ENCODE measurements around the gene ASTN2.
"Not testable (repeated sequence)": the region's sequence is repeated elsewhere in the genome, so short reads cannot be mapped to it uniquely, and the experiment has no call there.

Gene ASTN2

DNA sequence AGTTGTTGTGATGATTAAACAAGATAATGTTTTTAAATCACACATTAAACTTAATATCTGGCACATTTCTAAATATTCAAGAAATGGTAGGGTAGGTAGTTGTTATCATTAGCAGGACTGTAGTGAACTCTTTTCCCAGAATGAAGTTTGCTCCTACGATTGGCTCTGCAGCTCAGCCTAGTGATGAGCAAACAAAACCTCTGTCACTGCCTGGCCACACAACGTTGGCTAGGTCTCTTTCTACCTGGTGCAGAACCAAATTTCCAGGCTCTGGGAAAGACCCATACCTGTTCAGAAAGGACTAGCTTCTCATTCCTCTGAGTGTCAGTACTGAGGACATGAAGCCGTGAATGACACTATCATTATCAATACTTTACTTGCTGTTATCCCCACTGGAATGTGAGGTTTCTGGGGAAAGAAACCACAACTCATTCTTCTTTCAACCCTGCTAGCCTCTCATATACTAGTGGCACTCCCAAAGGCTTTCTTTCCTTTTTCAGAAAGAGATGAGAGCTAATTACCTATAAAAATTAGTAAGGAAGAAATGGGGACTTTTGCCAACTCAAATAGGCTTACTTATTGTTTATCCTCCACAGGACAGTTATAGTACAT is 947.0 kb downstream of the ASTN2 start:
- no peak for DNase-seq

DNA sequence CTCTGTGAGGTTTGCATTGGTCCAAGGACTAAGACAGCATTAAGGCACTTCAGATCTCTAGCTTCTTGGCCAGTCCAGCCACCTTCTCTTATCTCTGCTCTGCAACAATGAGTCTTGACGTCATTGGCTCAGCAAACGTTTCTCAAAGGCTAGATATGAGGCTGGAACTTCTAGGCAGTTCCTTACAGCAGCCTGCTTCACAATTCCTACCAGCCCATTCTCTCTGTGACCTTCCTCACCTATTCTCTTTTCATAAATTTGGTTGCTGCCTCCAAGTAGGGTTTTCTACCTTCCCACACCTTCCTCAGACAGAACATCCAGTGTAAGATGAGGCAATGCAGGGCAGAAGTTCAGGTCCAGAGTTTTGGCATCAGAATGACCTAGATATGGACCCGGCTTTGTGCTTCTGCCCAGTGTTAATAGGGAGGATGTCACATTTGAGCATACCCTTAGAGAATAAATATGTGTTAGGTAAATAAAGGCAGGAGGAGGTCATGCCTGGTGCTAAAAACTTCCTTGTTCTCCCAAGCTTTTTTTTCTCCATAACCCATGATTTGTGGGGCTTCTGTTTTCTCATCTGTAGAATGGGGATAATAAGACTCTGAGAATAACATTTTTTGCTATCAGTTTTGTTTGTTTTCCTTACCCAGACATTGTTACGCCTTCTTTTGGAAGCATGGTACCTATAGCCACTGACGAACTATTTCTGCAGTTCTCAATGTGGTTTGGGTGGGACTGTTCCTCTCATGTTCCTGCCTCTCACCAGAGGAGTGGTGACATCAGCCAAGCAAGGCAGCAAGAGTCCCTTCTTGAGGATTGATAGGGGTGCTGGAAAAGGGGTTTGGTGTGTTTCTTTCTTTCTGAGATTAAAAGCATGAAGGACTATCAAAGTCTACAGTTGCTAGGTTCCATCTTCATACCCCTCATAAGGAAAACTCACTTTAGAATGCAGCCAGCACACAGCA is 948.3 kb downstream of the ASTN2 start:
- no peak for DNase-seq

- no peak for DNase-seq
Measured at GRCh38 chr9:116465576-116466270, 949.1 kb downstream of the ASTN2 start.

DNA sequence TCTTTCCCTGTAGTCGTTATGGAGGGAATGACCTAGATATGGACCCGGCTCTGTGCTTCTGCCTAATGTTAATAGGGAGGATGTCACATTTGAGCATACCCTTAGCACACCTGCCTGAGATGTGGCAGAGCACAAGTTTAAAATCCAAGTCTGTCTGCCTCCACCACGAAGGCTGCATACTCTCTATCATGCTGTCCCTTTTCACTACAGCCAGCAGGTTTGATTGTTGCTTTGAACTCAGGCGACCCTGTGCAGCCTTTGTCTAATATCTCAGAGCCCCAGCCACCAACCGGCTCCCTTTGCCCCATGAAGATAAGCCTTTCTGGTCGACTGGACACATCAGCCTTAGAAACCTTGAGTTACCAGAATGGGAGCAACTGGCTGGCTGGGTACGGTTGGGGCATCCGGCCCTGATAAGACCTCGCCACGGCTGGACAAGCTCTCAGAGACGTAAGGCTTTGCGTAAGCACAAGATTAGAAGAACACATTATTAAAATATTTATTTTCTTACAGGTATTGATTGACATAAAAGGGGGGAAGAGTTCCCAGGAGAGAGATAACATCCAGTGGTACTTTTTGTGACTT is 949.8 kb downstream of the ASTN2 start:
- no peak for DNase-seq

DNA sequence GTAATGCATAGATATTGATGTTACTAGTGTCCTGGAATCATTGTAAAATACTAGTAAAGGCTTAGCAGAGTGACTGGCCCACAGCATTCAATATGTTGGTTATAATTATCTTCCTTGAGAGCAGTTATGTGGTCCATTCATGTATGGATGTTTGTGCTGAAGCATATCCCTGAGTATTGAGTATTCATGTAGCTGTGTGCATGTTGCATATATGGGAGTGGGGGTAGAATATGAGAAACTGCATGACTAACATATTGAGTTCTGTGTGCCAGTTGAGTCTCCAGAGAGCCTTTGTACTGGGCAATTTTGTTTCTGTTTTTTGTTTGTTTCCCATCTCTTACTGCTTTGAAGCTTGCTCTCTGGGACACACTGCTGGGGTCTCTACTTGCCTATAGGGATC is 950.4 kb downstream of the ASTN2 start:
- no peak for DNase-seq

DNA sequence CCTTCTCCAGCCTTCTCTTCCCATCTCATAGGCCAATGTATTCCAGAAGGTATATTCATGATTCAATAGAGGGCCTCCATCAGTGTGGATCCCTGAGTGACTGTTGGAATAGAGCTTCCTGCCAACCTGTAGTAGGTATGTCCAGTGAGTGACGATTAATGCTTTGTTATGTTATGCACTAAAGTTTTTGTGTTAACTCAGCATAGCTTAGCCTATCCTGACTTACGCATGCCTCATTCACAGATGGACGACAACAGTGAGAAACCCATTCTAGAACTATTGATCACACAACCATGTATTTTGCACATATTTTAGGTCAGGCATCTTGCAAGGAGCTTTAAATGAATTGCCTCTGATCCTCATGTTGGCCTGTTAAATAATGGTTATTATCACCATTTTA is 953.2 kb downstream of the ASTN2 start:
- no peak for DNase-seq

DNA sequence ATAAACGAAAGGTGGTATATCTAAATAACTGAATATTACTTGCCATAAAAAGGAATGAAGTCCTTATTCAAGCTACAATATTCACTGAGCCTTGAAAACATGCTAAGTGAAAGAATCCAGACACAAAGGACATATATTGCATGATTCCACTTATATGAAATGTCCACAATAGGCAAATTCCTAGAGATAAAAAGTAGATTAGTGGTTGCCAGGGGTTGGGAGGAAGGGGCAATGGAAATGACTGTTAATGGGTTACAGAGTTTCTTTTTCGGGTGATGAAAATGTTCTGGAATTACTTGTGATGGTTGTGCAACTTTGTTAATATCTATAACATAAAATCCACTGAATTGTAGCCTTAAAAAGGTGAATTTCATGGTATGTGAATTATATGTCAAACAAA is 954.8 kb downstream of the ASTN2 start:
- no peak for DNase-seq

DNA sequence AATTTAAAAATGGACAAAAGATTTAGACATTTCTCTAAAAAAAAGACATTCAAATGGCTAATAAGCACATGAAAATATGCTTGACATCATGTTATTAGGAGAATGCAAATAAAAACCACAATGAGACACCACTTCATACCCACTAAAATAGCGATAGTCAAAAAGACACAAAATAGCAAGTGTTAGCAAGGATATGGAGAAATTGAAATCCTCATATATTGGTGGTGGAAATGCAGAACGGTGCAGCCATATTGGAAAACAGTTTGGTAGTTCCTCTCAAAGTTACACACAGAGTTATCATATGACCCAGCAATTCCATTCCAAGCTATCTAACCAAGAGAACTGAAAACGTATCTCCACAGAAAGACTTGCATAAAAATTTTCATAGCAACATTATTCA is 955.3 kb downstream of the ASTN2 start:
- DNase-seq: no peak

DNA sequence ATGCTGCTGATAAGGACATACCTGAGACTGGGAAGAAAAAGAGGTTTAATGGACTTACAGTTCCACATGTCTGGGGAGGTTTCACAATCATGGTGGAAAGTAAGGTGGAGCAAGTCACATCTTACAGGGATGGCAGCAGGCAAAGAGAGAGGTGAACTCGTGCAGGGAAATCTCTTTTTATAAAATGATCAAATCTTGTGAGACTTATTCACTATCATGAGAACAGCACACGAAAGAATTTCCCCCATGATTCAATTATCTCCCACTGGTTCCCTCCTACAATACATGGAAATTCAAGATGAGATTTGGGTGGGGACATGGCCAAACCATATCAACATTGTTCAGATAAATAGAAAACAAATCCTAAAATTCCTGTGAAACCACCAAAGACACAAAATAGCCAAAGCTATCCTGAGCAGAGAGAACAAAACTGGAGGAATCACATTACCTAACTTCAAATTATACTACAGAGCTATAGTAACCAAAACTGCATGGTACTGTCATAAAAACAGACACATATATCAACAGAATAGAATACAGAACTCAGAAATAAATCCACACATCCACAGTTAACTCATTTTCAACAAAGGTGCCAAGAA is 958.3 kb downstream of the ASTN2 start:
- DNase-seq: no peak

DNA sequence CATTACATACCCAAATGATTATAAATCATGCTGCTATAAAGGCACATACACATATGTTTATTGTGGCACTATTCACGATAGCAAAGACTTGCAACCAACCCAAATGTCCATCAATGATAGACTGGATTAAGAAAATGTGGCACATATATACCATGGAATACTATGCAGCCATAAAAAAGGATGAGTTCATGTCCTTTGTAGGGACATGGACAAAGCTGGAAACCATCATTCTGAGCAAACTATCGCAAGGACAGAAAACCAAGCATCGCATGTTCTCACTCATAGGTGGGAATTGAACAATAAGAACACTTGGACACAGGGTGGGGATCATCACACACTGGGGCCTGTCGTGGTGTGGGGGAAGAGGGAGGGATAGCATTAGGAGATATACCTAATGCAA is 960.3 kb downstream of the ASTN2 start:
- DNase-seq: not testable (repeated sequence)

- DNase-seq: no peak
Measured at GRCh38 chr9:116453785-116454184, 961.1 kb downstream of the ASTN2 start.

DNA sequence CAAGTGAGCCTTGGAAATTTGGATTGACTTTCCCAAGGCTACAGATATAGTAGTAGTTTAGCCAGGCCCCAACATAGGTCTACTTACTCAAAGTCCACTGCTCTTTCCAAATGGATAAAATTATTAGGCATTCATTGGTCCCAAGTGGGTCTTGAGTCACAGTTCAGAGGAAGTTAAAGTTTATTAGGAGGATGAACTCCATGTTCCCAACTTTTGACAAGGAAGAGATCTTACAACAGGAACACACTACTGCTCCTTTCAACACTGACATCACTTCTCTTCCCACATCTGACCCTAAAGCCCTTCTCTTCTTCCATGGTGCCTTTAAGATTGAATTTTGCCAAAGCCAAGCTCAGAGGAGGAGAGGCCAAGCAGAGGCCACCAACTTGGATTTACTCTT is 962.2 kb downstream of the ASTN2 start:
- no peak for DNase-seq

- DNase-seq: no peak
Measured at GRCh38 chr9:116452227-116452626, 962.6 kb downstream of the ASTN2 start.

DNA sequence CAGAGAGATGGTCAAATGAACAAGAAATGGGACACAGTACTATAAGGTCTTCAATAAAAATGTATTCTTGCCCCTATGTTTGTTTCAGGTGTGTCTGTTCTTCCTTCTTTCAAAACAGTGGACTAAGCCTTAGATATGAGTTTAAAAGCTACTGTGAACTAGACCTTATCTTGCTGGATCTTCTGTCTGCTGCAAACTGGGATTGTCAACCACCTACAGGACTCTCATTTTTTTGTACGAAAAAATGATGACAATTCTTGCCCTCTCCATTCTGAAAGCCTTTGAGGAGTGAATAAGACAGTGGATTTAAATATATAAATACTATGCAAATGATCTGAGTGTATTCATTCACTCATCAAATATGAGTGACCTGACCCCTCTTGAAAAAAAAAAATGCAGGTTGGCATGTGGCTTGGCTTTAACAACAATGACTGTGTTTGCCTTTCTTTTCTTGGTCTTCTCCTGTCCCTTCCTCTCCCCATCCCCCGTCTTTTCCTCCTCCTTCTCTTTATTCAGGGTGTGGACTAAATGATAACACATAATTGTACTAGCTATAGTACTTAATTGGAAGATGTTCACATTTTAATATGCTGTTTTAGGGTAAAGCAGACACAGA is 963.2 kb downstream of the ASTN2 start:
- no peak for DNase-seq

DNA sequence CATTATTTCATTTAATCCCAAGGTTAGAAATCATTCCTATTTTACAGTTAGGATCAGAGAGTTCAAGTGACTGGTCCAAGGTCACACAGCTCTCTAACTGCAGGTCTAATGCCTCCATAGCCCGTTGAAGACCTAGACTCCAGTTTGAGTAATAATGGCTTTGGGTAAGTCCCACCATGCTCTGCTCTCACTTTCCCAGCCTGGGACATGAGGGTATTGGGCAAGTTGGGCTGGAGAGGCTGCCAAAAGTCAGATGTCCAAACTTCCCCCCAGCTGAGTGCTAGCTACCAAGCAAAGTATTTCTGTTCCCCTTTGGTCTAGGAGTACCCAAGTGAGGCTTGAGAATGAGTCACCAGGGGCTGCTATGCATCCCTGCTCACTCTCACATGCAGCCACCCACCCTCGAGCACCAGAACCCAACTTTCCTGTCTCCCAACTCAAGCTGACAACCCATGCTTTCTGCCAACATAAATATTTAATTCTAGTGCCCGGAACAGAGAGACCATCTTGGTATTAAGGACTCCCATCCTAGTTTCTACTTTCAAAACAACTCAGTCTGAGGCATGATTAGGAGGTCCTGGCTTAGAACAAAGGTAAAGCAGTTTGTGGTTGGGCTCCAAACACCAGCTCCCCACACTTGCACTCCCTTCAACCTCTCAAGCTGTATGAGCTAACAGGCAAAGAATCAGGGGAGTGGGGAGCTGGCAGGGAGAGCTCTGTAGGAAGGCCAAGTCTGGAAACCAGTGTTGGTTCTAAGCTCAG is 964.3 kb downstream of the ASTN2 start:
- DNase-seq: no peak

DNA sequence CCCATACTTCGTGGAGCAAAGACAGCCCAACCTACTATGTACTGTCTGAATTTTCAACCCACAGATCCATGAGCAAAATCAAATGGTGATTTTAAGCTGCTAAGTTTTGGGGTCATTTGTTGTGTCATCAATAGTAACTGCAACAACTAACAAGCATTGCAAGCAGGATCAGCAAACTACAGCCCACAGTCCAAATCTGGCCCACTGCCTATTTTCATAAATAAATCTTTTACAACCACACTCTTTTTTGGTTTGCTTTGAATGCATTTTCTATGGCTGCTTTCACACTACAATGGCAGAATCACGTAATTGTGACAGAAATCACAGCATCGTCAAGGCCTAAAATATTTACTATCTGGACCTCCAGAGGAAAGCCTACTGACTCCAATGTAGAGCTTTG is 964.9 kb downstream of the ASTN2 start:
- no peak for DNase-seq

DNA sequence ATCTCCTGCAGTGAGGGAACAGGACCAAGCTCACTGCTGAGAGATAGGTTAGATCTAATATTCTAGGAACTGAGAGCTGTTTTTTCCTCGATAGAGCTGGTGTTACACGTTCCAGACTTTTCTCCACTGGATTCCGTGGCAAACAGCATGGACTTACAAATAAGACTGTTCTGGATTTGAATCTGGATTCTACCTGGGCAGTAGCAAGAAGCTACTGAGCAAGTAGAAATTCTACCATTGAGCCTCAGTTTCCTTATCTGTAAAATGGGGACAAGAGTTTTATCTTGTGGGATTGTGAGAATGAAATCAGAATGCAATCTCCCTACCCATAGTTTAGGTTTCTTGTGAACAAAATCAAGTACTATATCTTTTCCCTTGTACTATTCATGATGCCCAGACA is 966.4 kb downstream of the ASTN2 start:
- DNase-seq: no peak

GRCh38 chr9:116447934-116448333 is 966.9 kb downstream of the ASTN2 start:
- DNase-seq: no peak

DNA sequence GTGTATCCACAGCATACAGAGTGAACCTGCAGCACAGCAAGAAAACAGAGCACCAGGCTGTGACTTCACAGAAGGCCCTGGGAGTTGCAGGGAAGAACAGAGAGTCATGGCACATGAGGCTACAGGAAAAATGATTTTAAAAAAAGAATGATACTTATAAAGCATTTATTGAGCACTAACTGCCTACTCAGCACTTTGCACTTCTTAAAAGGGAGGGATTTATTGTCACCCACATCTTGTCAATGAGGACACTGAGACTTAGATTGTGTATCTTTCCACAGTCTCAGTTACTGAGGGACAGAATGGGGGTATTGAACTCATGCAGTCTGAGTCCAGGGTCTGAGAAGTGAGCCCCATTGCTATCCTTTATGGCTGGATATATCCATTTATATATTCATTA is 972.3 kb downstream of the ASTN2 start:
- DNase-seq: no peak

DNA sequence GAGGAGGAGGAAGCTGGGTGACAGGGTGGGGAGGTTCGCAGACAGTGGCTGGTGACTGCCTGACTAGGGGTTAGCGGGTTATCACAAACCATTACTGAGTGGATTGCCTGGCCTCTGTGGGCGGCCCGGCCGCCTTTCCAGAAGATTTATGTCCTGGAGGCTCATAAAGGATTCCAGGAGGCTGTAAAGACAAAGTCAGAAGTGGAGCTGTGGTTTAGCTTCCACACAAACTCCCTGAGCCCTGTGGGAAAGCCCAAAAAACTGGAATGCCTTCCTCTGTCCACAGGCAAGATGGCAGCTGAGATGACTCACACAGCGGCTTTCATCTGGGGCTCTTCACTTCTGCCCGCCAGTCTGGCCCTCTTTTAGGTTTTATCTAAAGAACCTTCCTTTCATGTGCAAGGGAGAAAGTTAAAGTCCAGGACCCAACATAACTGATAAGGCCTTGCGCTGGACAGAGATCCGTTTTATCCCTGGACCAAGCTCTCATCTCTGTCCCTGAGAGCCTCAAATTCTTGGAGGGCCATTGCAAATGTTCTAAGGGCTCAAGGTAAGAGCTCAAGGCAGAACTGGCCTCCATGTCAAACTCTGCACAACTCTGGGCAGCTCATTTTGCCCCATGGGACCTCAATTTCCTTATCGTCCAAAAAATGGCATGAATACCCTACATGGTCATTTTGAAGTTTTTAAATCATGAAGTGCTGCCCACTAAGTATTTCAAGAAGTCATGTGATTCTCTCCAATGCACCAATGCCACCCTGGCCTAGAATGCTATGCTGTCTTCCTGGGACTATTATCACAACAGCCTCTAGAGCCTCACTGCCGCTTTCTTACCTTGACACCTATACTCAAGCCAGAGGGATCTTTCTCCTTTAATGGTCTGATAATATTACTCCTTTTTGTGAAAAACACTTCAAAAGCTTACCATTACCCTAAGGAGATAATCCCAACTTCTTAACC is 977.2 kb downstream of the ASTN2 start:
- DNase-seq: no peak

DNA sequence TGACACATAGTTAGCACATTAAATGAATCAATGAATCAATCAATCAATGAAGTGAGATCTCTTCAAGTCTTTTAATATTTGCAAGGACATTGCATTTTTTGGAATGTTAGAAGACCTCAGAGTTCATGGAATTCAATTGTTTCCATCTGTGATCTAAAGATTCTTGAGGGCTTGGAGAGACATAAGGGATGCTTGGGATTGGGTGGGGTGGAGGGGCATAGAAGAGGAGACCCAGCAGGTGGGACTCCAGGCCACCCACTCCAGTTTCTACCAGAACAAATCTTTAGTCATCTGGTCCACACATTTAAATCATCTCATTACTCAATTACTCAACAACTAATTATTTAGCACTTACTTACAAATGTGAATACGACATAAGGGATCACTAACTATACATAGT is 978.7 kb downstream of the ASTN2 start:
- DNase-seq: no peak
